K562 (cell line): ENCODE data around the gene SLC7A14. TPM values are rescaled to one million over a fixed set of nuclear protein-coding genes. Genes with fewer than 3 reads are reported as not detected.

Experiments used
- ATAC-seq: fragments of 200-7000 bp; cut with Tn5 transposase; 3 replicates; pipeline ENCODE4 v1.9.1; 2020; ENCODE audit warnings: moderate library complexity
- BruUV-seq: library from RNA; stranded (reverse); fragments of 400-500 nt; replicated peaks from 2 replicates; lab custom pipeline; 2021; lab: Mats Ljungman, UMichigan
- CTCF ChIA-PET: fragments of 300-600 bp; formaldehyde crosslinking; extraction: SDS; loops from one replicate; lab custom pipeline; 2021; ENCODE audit warnings: low intra/inter-chr PET ratio; lab: Yijun Ruan, JAX
- POLR2A ChIA-PET: fragments of 300-600, 350-650 bp; sonication (Branson Sonifier 250); formaldehyde crosslinking; extraction: SDS; loops from one replicate; lab custom pipeline; 2021; ENCODE audit warnings: antibody characterized with exemption, inconsistent platforms; lab: Yijun Ruan, JAX
- DNase-seq, 4 experiments: peaks; one replicate each; pipeline versions ENCODE4 v3.0.0 to v3.0.0-alpha.2; 2011 to 2018; ENCODE audit warnings: low spot score in 3 of 4, mixed read lengths in 3 of 4; ENCODE audit errors: extremely low read depth in 1 of 4
- FAIRE-seq: peaks from 2 replicates; lab custom pipeline; 2011; peaks lifted over from hg19 to GRCh38; lab: Jason Lieb, UNC
- H2AFZ ChIP-seq: 2 replicates; pipeline ENCODE4 v1.6.0; 2011; ENCODE audit warnings: low read depth, low read length, control low read depth, inconsistent platforms
- H3K27ac ChIP-seq: fragments of 200-600 bp; 3 replicates; pipeline ENCODE4 v1.8.0; 2011; ENCODE audit warnings: low read depth, mild to moderate bottlenecking, control low read depth, inconsistent platforms, low read length, moderate library complexity, mixed read lengths; ENCODE audit errors: extremely low read depth
- H3K27me3 ChIP-seq, 2 experiments: fragments of 300-600 bp in 1 of 2; 2 replicates in 1 of 2; 3 replicates in 1 of 2; pipeline versions ENCODE4 v1.6.0 to v1.8.0; 2011; ENCODE audit warnings: inconsistent platforms in 2 of 2, low read length in 2 of 2, mild to moderate bottlenecking in 1 of 2, mixed read lengths in 1 of 2, moderate library complexity in 1 of 2; ENCODE audit not compliant: control insufficient read depth in 2 of 2, insufficient read depth in 2 of 2
- H3K36me3 ChIP-seq: fragments of 300-600 bp; 3 replicates; pipeline ENCODE4 v1.8.0; 2011; ENCODE audit warnings: mild to moderate bottlenecking, low read length, inconsistent platforms; ENCODE audit not compliant: control insufficient read depth, insufficient read depth
- H3K4me1 ChIP-seq, 2 experiments: fragments of 200-600 bp in 1 of 2; replicated peaks in 1 of 2; 2 replicates in 1 of 2; 3 replicates in 1 of 2; pipeline versions ENCODE4 v1.5.1 to v1.8.0; 2011; ENCODE audit warnings: inconsistent platforms in 2 of 2, low read length in 2 of 2, mild to moderate bottlenecking in 1 of 2, mixed read lengths in 1 of 2, moderate library complexity in 1 of 2; ENCODE audit not compliant: control insufficient read depth in 2 of 2, insufficient read depth in 2 of 2
- H3K4me2 ChIP-seq: 2 replicates; pipeline ENCODE4 v1.6.1; 2011; ENCODE audit warnings: low read length, control low read depth, inconsistent platforms, mixed read lengths; ENCODE audit not compliant: insufficient read depth
- H3K4me3 ChIP-seq: fragments of 200-600 bp; sonication (generic), shearing (Covaris generic); 2 replicates; pipeline ENCODE4 v1.5.1; 2016; ENCODE audit warnings: control low read depth, inconsistent platforms
- H3K79me2 ChIP-seq: fragments of 200-600 bp; 3 replicates; pipeline ENCODE4 v1.8.0; 2011; ENCODE audit warnings: low read length, inconsistent platforms; ENCODE audit not compliant: control insufficient read depth, insufficient read depth
- H3K9ac ChIP-seq, 2 experiments: 2 replicates each; pipeline versions ENCODE4 v1.6.0 to v1.6.1; 2011; ENCODE audit warnings: low read depth in 2 of 2, low read length in 2 of 2, control low read depth in 1 of 2, inconsistent platforms in 1 of 2, mild to moderate bottlenecking in 1 of 2, mixed read lengths in 1 of 2; ENCODE audit not compliant: insufficient read depth in 1 of 2
- H3K9me1 ChIP-seq: one replicate; pipeline ENCODE4 v1.6.0; 2011; ENCODE audit warnings: inconsistent platforms, mild to moderate bottlenecking, low read length, moderate library complexity; ENCODE audit not compliant: control insufficient read depth, insufficient read depth
- H3K9me3 ChIP-seq: replicated peaks from 2 replicates; pipeline ENCODE4 v1.5.1; 2011; ENCODE audit warnings: low read depth, low read length, inconsistent platforms; ENCODE audit not compliant: control insufficient read depth, insufficient read depth
- H4K20me1 ChIP-seq: replicated peaks from 2 replicates; pipeline ENCODE4 v1.6.1; 2011; ENCODE audit warnings: low read length, inconsistent platforms, mixed read lengths; ENCODE audit not compliant: control insufficient read depth, insufficient read depth
- PCBP2 ChIP-seq: fragments of 200-400 bp; formaldehyde crosslinking; IDR thresholded peaks from 2 replicates; pipeline ENCODE4 v1.6.1; 2018; ENCODE audit warnings: low read length, low read depth, mild to moderate bottlenecking, moderate library complexity; ENCODE audit not compliant: poor library complexity, severe bottlenecking
- WGBS: fragments of 100-300 bp; shearing (Covaris generic); methylation state at CpG from one replicate; pipeline ENCODE4 v1.1.6; 2016; ENCODE audit warnings: low coverage, mixed read lengths; ENCODE audit not compliant: insufficient coverage; ENCODE audit errors: missing lambda C conversion rate; 5-methylcytosine and 5-hydroxymethylcytosine counted together
- in situ Hi-C: fragments of 300-500 bp; cut with MboI; formaldehyde crosslinking; loops from 4 replicates; pipeline ENCODE4 v1.15.0; 2018; ENCODE audit warnings: inconsistent platforms, mixed read lengths
- intact Hi-C: fragments of 100-400 bp; cut with micrococcal nuclease; formaldehyde crosslinking; loops from 2 replicates; pipeline ENCODE4 v1.14.2; 2022
- polyA plus RNA-seq, 8 experiments: library from polyadenylated mRNA; depleted of rRNA in 4 of 8; stranded (reverse) in 5 of 8; unstranded in 3 of 8; fragments of >200 nt; fragmentation: Nextera tagmentation in 2 of 8; fragmentation: Illumina TruSeq in 1 of 8; extraction: Ambion mirVana in 2 of 8; extraction: Trizol in 1 of 8; gene quantifications; 2 replicates each; pipeline versions ENCODE4 v1.2.1 to v1.2.3, GENCODE V29; 2011 to 2014; ENCODE audit warnings: inconsistent platforms in 1 of 8, missing spikeins in 1 of 8
- total RNA-seq, 7 experiments: library from RNA; depleted of rRNA in 6 of 7; stranded (reverse); fragments of >200 nt in 6 of 7; fragmentation: Illumina TruSeq in 2 of 7; extraction: Trizol in 2 of 7; gene quantifications; 2 replicates each; pipeline versions ENCODE4 v1.2.1 to v1.2.3, GENCODE V29; 2011 to 2021; ENCODE audit warnings: low replicate concordance in 1 of 7
- TF ChIP-seq, protein P1 (sequence below): fragments of 450-650 bp; conservative IDR thresholded peaks from 2 replicates; pipeline ENCODE4 v1.6.1; 2016; ENCODE audit warnings: missing genetic modification characterization, low read depth, mild to moderate bottlenecking, missing compliant biosample characterization, moderate library complexity

SLC7A14 gene
- total and polyA plus RNA-seq, 9 of the 15 experiments (the other 6 are each of a cell fraction or from before 2014, with no cell fraction given), result not detected

DNA sequence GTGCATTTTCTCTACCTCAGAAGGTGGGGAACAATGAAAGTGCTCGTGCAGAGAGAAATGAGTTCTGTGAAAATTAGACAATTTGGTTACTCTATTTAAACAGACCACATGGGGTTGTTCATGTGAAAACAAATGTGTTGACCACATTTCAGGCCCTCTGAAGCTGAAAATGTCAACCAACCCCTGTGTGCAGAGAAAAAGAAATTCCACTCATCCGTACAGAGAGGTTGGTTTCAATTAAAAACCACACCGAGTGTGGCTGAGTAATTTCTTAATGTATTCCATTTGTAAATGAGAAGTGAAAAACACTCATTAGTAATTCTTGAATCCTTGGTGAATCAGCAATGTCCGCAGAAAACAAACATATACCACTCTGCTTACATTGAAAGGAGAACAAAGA, 46.9 kb upstream of the SLC7A14 start:
- CTCF ChIA-PET, result no interaction called here
- in situ Hi-C loops, result loop anchor here (25.0 kb wide), 1 partner anchor 955 kb away; no protein-coding TSS in a partner anchor
- DNase-seq (peak in 1 of 4 experiments; percentile 0), ATAC-seq (no peak), FAIRE-seq (no peak)
- Histone ChIP-seq H3K9me3 (no peaks in the 10 kb centered on the region), H3K79me2 (no peaks in the 10 kb centered on the region), H3K4me2 (no peak overlapping the region), H3K27ac (no peak overlapping the region), H2AFZ (0 out of 2 replicates have a peak overlapping the region, but pooled peaks have one; percentile 66), H3K9ac (no peak overlapping the region), H4K20me1 (no peaks in the 10 kb centered on the region), H3K4me3 (no peak overlapping the region), H3K4me1 (peaks cover 5 to 8% of the 10 kb centered on the region in 2 experiments; a peak in 2 of 5 replicates), H3K27me3 (no peaks in the 10 kb centered on the region), H3K36me3 (no peaks in the 10 kb centered on the region), H3K9me1 (no peaks in the 10 kb centered on the region)
- intact Hi-C loops, result no loop called here
- no peak for TF ChIP-seq PCBP2
- TF ChIP-seq, protein P1, sequence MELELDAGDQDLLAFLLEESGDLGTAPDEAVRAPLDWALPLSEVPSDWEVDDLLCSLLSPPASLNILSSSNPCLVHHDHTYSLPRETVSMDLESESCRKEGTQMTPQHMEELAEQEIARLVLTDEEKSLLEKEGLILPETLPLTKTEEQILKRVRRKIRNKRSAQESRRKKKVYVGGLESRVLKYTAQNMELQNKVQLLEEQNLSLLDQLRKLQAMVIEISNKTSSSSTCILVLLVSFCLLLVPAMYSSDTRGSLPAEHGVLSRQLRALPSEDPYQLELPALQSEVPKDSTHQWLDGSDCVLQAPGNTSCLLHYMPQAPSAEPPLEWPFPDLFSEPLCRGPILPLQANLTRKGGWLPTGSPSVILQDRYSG (tag), result no peak
- POLR2A ChIA-PET, result interaction anchor here (0.6 to 0.7 kb wide), 2 partner anchors 152 to 156 kb away, joined by 3 read pairs; no protein-coding TSS in a partner anchor
- 70% methylated on average over 4 of the region's 4 CpGs for WGBS
- no TSS peak for BruUV-seq
